KG1 (cell line): ENCODE measurements around the gene GDF7.
A peak's percentile ranks its signal among the peaks of the same experiment; 100 is the strongest.

Experiments
- DNase-seq: peaks from one replicate; lab custom pipeline; 2025; lab: John Stamatoyannopoulos, UW

GDF7 gene

GRCh38 chr2:20661421-20662307 is 5.3 kb upstream of the GDF7 start:
- peak; percentile 21 for DNase-seq

- no peak for DNase-seq
These were observed 4.5 kb upstream of the GDF7 start for GRCh38 chr2:20662308-20662937.

- DNase-seq, result no peak
These were observed 3.5 kb upstream of the GDF7 start for GRCh38 chr2:20663196-20664070.

GRCh38 chr2:20664071-20664390 is 2.9 kb upstream of the GDF7 start:
- no peak for DNase-seq

- DNase-seq, result no peak
These were observed 2.3 kb upstream of the GDF7 start for GRCh38 chr2:20664431-20665242.

- no peak for DNase-seq
These were observed 1.5 kb upstream of the GDF7 start for GRCh38 chr2:20665243-20666004.

- DNase-seq, result no peak
These were observed 990 bp upstream of the GDF7 start for GRCh38 chr2:20666005-20666303.

- DNase-seq, result no peak
These were observed 197 bp downstream of the GDF7 start for GRCh38 chr2:20667151-20667530.

- no peak for DNase-seq
These were observed 822 bp downstream of the GDF7 start for GRCh38 chr2:20667531-20668401.

GRCh38 chr2:20668451-20668850 is 1.5 kb downstream of the GDF7 start:
- no peak for DNase-seq

- DNase-seq, result no peak
These were observed 2.0 kb downstream of the GDF7 start for GRCh38 chr2:20668871-20669475.

- DNase-seq, result no peak
These were observed 2.8 kb downstream of the GDF7 start for GRCh38 chr2:20669562-20670314.

GRCh38 chr2:20670315-20671035 is 3.5 kb downstream of the GDF7 start:
- no peak for DNase-seq

- DNase-seq, result no peak
These were observed 4.2 kb downstream of the GDF7 start for GRCh38 chr2:20671036-20671735.

- no peak for DNase-seq
These were observed 4.8 kb downstream of the GDF7 start for GRCh38 chr2:20671736-20672080.

- no peak for DNase-seq
These were observed 5.4 kb downstream of the GDF7 start for GRCh38 chr2:20672201-20672951.

GRCh38 chr2:20673686-20674308 is 6.9 kb downstream of the GDF7 start:
- DNase-seq, result no peak
